ENCODE data around the gene ANKRD22.

DNA sequence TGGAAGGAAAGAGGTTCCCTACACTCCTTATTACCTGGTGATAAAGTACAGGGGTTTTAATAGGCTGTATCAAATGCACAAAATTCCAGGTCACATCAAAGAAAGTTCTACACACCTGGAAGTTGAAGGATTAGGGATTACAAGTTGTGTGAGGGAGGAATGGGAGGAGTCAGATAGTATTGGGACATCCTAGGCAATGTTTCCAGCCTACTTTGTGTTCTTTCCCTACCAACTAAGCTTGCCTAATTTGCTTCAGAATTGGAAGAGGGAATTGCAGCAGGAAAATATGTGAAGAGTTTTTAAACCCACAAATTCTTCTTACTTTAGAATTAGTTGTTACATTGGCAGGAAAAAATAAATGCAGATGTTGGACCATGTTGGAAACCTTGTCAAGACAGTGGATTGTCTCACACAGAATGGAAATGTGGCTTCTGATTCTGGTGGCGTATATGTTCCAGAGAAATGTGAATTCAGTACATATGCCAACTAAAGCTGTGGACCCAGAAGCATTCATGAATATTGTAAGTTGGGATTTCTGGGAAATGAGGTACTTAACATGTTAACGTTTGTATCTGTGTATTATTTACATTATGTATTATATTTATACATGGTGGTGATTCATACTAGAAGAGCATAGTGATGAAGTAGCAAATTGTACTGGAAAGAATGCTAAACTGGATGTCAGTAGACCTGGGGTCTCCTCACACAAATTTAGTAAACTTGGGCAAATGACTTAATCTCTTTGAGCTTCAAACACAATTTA is 48.9 kb downstream of the ANKRD22 start, which contains the start of gene LIPM:
- TF ChIP-seq, protein P1, sequence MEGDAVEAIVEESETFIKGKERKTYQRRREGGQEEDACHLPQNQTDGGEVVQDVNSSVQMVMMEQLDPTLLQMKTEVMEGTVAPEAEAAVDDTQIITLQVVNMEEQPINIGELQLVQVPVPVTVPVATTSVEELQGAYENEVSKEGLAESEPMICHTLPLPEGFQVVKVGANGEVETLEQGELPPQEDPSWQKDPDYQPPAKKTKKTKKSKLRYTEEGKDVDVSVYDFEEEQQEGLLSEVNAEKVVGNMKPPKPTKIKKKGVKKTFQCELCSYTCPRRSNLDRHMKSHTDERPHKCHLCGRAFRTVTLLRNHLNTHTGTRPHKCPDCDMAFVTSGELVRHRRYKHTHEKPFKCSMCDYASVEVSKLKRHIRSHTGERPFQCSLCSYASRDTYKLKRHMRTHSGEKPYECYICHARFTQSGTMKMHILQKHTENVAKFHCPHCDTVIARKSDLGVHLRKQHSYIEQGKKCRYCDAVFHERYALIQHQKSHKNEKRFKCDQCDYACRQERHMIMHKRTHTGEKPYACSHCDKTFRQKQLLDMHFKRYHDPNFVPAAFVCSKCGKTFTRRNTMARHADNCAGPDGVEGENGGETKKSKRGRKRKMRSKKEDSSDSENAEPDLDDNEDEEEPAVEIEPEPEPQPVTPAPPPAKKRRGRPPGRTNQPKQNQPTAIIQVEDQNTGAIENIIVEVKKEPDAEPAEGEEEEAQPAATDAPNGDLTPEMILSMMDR (conservative IDR thresholded peaks at IDR 0.05 in 1 of 2, IDR thresholded peaks at IDR 0.05 in 1 of 2; ENCODE audit: extremely low read depth in 1 of 2, insufficient read depth in 1 of 2, low read depth in 1 of 2, low read length in 2 of 2): no peak
- no peak for TF ChIP-seq EZH2 (IDR thresholded peaks at IDR 0.05; ENCODE audit: borderline replicate concordance, low read length)

Measured in mammary epithelial cell (primary cell).